Stomach (tissue), 4 donors: ENCODE measurements around the gene LILRB1.

Experiments used
- CTCF ChIP-seq, 7 experiments: fragments of 450-650 bp in 4 of 7; fragments of 200-600 bp in 3 of 7; sonication (generic) in 3 of 7; IDR thresholded peaks; one replicate each; pipeline ENCODE4 v1.5.1; 2016 to 2019; ENCODE audit warnings: antibody characterized with exemption in 7 of 7, control low read depth in 2 of 7, mild to moderate bottlenecking in 1 of 7
- POLR2AphosphoS5 ChIP-seq, 3 donors: sonication (generic); formaldehyde crosslinking; IDR thresholded peaks; one replicate each; pipeline ENCODE4 v1.6.1; 2016; ENCODE audit warnings: antibody characterized with exemption in 3 of 3

GRCh38 chr19:54606891-54607784 lies 23.1 kb upstream of the LILRB1 start:
- TF ChIP-seq CTCF (IDR thresholded peaks at IDR 0.05), result no peak
- TF ChIP-seq POLR2AphosphoS5 (IDR thresholded peaks at IDR 0.05), result no peak
